HG02884 (cell line): ENCODE data around the gene CACNA2D2.

ENCODE experiments used
- ATAC-seq: cut with Tn5 transposase; IDR thresholded peaks from one replicate; pipeline ENCODE4 v1.9.1; 2021; ENCODE audit warnings: mild to moderate bottlenecking, moderate library complexity; ENCODE audit not compliant: unreplicated experiment

CACNA2D2 gene

DNA sequence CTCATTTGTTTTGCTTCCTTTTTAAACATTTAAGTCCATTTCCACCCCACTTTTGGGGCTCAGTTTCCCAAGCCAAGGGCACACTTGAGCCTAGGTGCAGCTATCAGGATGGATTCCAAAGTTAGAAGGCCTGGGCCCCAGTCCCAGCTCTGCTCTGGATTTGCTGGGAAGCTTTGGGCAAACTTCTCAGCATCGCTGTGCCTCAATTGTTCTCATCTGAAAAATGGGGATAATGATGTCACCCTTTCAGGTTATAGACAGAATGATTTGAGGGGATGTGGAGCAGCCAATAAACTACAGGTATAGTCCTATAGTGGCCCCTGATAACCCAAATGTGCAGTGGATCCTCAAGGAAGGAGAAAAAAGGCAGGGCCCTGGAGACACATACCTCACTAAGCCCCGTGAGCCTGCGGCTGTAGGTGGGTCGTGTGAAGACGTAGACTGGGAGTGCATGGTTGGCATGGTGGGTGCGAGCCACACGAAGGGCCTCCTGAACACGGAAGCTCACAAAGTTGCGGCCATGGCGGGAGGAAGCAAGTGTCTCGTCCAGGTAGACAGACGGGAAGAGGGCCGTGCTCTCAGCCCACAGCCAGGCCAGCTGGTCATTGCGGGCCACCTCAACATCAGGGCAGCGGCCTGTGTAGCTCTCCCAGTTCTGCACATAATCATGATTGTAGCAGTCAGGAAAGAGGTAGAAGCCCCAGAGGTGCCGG lies 184.1 kb downstream of the CACNA2D2 start:
- ATAC-seq, result no peak

DNA sequence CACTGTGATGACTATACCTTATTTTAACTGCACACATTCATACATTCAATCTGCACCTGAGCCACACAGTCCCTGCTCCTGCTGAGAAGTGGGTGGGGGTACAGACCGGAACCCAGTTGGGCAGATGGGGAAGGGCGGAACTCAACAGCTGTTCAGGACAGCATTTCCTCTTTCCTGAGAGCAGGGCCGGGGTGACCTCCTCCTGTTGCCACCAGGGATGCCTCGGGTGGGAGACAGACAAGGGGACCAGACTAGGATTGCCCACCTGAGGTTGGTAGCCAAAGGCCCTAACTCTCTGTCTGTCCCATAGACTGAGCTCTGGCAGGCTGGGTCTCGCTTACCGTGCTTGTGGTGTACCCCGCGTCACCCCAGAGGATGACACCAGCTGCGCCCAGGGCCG lies 184.8 kb downstream of the CACNA2D2 start:
- ATAC-seq, result no peak

DNA sequence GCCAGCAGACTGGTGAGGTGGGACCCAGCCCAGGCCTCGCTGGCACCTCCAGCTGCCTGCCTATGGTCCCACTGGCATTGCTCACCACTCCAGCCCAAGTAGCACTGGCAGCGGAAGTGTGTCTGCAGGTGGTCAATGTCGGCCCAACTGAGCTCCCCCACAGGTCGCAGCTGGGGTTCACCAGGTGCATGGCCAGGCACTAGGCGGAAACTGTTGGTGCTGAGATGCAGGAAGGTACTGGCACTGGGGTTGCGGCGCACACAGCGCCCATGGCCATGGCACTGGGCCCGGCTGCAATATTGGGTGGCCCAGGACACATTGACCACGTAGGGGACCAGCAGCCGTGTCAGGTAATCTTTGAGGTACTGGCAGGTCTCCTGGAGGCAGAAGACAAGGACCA lies 185.3 kb downstream of the CACNA2D2 start:
- no peak for ATAC-seq

DNA sequence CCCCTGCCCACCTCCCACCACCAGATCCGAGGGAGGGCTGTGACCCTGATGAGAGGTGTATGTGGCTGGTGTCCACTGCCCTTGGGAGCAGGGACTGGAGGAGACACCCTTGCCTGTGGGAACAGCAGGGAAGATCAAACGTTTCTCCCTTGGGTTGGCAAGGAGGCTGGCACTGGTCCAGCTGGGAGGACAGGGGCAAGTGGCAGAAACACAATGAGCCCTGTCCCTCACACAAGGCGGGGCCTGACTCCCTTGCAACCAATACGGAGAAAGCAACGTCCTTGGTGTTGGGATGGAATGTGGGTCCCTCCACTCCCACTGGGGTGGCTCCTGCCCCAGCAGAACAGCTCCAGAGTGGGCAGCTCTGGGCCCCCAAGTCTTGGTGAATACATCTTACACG lies 186.1 kb downstream of the CACNA2D2 start:
- no peak for ATAC-seq

DNA sequence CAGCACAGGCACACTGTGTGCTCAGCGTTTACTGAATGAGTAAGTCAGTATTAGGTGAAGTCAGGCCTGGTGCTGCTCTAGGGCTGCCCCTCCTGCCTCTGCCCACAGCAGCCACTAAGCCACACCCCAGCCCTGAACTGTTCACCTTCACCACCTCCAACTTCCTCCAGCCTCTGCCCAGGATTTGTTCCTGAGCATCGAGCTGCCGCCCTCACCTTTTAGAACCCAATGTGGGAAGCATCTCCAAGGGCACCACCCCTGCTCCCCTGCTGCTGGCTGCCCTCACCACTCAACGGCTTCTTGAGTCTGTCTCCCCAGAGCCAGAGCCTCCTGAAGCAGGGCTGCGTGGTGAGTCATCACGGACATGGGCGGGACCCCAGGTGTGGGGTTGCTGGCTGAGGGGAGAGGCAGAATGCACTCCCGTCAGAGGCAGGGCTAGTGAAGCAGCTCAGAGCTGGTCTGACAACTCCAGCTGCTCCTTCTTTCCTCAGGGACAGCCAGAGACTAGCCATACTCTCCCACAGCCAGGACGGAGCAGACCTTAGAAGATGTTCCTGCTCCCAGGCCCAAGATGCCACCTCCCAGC lies 186.7 kb downstream of the CACNA2D2 start:
- ATAC-seq, result no peak

DNA sequence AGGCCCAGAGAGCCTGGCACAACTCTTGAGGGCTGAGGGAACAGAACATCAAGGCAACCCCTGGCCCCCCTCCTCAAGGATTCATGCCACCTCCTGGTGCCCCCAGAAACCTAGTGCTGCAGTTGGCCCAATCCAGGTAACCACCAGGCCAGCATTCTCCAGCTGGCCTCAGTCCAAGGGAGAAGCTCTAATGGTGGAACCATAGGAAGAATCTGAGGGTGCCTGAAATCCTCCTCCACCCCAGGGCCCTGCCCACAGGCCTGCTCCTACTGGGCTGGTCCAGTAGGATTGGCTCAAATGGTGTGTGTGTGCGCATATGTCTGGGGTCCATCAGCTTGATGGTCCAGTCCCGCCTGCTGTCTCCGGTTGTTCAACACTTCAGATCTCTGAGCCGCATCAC lies 188.6 kb downstream of the CACNA2D2 start:
- no peak for ATAC-seq

DNA sequence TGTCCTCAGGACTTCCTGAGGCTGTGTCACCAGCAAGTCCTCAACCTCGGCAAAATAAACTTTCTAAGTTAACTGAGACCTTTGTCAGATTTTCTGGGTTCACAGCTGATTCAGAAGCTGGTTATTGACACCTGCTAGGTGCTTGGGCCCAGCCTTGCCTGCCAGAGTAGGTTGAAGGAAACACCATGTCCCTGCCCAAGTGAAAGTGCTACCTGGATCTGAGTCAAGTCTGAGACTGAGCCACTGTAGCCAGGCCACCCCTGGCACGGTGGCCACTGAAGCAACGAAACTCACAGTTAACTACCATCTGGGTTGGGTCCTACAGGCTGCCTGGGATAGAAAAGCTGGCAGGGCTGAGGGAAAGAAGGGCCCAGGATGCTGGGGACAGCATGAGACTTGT lies 189.1 kb downstream of the CACNA2D2 start:
- ATAC-seq, result no peak
